LHCN-M2 (cell line): Measurements from ENCODE around the gene RTTN. TPM values are rescaled to one million over a fixed set of nuclear protein-coding genes. Genes with fewer than 3 reads are reported as not detected.

Experiments used
- DNase-seq: peaks from one replicate; pipeline ENCODE4 v3.0.0-alpha.2; 2012; ENCODE audit warnings: low read depth
- total RNA-seq: library from RNA; depleted of rRNA; stranded (reverse); fragments of >200 nt; gene quantifications from 2 replicates; pipeline ENCODE4 v1.2.3, GENCODE V29; 2014

Gene RTTN
- total RNA-seq, 1 experiment from 2014 or later: 24.5 TPM

- DNase-seq: no peak
These were observed 179.9 kb downstream of the RTTN start for GRCh38 chr18:70025580-70025979.

- DNase-seq: no peak
These were observed 180.7 kb downstream of the RTTN start for GRCh38 chr18:70024829-70025228.

- no peak for DNase-seq
These were observed 181.4 kb downstream of the RTTN start for GRCh38 chr18:70024093-70024492.

GRCh38 chr18:70022636-70023035, 182.9 kb downstream of the RTTN start:
- DNase-seq: no peak

GRCh38 chr18:70021498-70021897, 184.0 kb downstream of the RTTN start:
- DNase-seq: no peak

- no peak for DNase-seq
These were observed 184.4 kb downstream of the RTTN start for GRCh38 chr18:70021043-70021442.

GRCh38 chr18:70019991-70020390, 185.5 kb downstream of the RTTN start:
- DNase-seq: no peak

- no peak for DNase-seq
These were observed 186.4 kb downstream of the RTTN start for GRCh38 chr18:70019136-70019535.

GRCh38 chr18:70015127-70015526, 190.4 kb downstream of the RTTN start:
- no peak for DNase-seq

- no peak for DNase-seq
These were observed 199.9 kb downstream of the RTTN start for GRCh38 chr18:70005580-70005979.

- no peak for DNase-seq
These were observed 200.8 kb downstream of the RTTN start for GRCh38 chr18:70004696-70005095.

GRCh38 chr18:69999656-70000055, 205.8 kb downstream of the RTTN start:
- no peak for DNase-seq

GRCh38 chr18:69998523-69998987, 206.9 kb downstream of the RTTN start:
- no peak for DNase-seq

GRCh38 chr18:69996951-69997798, 208.3 kb downstream of the RTTN start:
- peak; percentile 31 for DNase-seq

- DNase-seq: no peak
These were observed 209.1 kb downstream of the RTTN start for GRCh38 chr18:69996417-69996816.

- no peak for DNase-seq
These were observed 209.7 kb downstream of the RTTN start for GRCh38 chr18:69995774-69996173.

GRCh38 chr18:69992776-69993175, 212.7 kb downstream of the RTTN start:
- peak; percentile 56 for DNase-seq

GRCh38 chr18:69987870-69988269, 217.6 kb downstream of the RTTN start:
- DNase-seq: no peak

GRCh38 chr18:69985239-69985638, 220.2 kb downstream of the RTTN start:
- no peak for DNase-seq

GRCh38 chr18:69982417-69982816, 223.1 kb downstream of the RTTN start:
- no peak for DNase-seq

- DNase-seq: no peak
These were observed 223.5 kb downstream of the RTTN start for GRCh38 chr18:69981948-69982347.

GRCh38 chr18:69980982-69981804, 224.3 kb downstream of the RTTN start:
- DNase-seq: no peak

- DNase-seq: no peak
These were observed 225.0 kb downstream of the RTTN start for GRCh38 chr18:69980509-69980908.
